Esophagus squamous epithelium (tissue), 4 donors: Measurements from ENCODE around the gene EFNB2.

Experiments used
- POLR2A ChIP-seq, 4 donors: fragments of 450-650 bp; IDR thresholded peaks; one replicate each; pipeline ENCODE4 v1.6.1; 2017; ENCODE audit warnings: antibody characterized with exemption in 4 of 4, mild to moderate bottlenecking in 4 of 4, moderate library complexity in 3 of 4
- TF ChIP-seq, protein P1 (sequence below), 6 experiments: fragments of 450-650 bp in 4 of 6; fragments of 200-600 bp in 2 of 6; sonication (generic) in 2 of 6; IDR thresholded peaks; one replicate each; pipeline ENCODE4 v1.5.1; 2016 to 2019; ENCODE audit warnings: antibody characterized with exemption in 6 of 6, mild to moderate bottlenecking in 4 of 6, moderate library complexity in 4 of 6

DNA sequence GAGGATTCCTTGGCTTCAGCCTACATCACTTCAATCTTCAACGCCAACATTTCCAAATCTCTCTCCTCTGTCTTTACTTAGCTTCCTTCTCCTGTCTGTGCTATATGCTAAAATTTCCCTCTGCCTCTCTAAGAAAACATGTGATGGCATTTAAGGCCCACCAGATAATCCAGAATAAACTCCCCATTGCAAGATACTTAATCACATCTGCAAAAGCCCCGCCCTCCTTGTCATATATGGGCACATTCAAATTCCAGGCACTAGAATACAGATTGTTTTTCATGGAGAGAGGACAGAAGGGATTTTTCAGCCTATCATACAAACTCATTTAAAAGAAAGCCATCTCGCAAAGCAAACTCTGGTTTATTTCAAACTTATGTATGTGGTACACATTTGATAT, 16.3 kb upstream of the EFNB2 start:
- TF ChIP-seq, protein P1, sequence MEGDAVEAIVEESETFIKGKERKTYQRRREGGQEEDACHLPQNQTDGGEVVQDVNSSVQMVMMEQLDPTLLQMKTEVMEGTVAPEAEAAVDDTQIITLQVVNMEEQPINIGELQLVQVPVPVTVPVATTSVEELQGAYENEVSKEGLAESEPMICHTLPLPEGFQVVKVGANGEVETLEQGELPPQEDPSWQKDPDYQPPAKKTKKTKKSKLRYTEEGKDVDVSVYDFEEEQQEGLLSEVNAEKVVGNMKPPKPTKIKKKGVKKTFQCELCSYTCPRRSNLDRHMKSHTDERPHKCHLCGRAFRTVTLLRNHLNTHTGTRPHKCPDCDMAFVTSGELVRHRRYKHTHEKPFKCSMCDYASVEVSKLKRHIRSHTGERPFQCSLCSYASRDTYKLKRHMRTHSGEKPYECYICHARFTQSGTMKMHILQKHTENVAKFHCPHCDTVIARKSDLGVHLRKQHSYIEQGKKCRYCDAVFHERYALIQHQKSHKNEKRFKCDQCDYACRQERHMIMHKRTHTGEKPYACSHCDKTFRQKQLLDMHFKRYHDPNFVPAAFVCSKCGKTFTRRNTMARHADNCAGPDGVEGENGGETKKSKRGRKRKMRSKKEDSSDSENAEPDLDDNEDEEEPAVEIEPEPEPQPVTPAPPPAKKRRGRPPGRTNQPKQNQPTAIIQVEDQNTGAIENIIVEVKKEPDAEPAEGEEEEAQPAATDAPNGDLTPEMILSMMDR (IDR thresholded peaks at IDR 0.05): no peak
- no peak for TF ChIP-seq POLR2A (IDR thresholded peaks at IDR 0.05)
